Dedifferentiated amniotic fluid mesenchymal stem cell (primary cell): ENCODE data around the gene TGIF2.

Experiments used
- DNase-seq: peaks from one replicate; pipeline ENCODE4 v3.0.0-alpha.2; 2016; ENCODE audit errors: extremely low spot score

TGIF2 gene

DNA sequence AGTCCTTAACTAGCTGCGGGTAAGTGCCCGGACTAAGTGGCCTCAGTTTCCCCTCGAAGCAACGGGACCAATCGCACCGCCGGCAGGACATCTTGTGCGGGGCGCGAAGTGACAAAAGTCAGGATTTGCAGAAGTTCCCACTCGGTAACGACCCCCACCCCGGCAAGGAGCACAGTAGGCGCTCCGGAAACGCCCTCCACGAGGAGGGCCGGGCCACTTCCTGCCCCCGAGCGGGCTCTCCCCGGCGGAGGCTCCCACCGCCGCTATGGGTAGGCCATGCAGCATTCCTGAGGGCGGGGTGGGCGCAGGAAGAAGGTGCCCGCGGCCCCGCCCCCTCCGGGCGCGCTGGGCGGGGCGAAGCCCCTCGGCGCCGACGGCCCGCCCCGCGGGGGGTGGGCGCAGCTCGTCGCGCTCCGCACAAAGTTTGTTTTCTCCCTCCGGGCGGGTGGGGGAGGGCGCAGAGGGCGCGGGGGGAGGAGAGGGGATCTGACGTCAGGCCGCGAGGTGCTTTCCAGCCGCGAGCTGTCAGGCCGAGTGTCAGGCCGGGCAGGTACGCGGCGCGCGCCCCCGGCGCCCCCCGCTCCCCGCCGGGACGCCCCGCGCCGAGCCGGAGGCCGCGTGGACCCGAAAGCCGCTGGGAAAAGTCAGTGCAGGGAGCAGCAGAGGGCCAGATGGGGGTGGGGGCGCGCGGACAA lies at the start of gene TGIF2:
Gene TGIF2 (plus strand): TSS at position 495 of the 695 bp plus-strand sequence. CDS start 5,178 bp downstream, outside the sequence.
- DNase-seq, result no peak

DNA sequence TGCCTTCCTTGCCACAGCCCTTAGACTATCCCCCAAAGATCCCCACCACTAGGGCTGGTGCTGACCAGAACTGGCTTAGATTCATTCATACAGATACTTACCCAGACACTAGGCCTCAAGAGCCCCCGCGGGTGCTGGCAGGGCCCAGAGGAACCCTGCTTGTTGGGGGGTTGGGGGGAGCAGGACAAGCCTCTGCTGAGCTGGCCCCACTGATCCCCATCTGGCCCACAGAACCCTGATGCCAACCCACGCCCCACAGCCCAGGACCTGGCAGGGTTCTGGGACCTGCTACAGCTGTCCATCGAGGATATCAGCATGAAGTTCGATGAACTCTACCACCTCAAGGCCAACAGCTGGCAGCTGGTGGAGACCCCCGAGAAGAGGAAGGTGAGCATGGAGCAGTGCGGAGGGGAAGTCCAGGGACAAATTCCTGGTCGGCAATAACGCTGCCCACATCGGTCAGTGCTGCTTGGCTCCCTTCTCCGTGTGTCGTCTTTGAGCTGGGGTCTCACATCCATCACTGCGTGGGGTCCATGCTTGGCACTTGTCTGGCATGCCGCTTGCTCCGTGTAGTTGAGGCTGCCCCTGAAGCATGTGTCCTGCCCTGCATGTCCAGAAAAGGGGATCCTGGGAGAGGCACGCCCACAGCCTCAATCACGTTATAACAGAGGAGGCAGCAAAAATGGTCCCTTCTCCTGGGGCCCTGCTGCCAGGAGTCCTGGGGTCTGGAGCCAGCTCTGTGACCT lies 47.6 kb upstream of the TGIF2 start:
- DNase-seq, result no peak

DNA sequence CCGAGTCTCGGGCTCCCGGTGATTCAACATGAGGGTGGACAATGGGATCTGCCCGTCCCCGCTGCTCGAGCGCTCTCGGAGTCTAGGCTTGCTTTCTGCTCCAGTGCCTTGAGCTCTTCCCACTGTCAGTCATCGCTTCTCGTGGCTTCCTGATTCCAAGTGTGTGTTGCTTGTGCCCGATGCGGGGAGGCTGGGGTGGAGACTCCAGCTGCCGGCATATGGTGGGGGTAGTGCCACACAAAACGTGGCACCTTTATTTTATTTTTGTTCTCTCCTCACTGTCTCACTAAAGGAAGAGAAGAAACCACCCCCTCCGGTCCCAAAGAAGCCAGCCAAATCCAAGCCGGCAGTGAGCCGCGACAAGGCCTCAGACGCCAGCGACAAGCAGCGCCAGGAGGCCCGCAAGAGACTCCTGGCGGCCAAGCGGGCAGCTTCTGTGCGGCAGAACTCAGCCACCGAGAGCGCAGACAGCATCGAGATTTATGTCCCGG lies 46.8 kb upstream of the TGIF2 start:
- no peak for DNase-seq

DNA sequence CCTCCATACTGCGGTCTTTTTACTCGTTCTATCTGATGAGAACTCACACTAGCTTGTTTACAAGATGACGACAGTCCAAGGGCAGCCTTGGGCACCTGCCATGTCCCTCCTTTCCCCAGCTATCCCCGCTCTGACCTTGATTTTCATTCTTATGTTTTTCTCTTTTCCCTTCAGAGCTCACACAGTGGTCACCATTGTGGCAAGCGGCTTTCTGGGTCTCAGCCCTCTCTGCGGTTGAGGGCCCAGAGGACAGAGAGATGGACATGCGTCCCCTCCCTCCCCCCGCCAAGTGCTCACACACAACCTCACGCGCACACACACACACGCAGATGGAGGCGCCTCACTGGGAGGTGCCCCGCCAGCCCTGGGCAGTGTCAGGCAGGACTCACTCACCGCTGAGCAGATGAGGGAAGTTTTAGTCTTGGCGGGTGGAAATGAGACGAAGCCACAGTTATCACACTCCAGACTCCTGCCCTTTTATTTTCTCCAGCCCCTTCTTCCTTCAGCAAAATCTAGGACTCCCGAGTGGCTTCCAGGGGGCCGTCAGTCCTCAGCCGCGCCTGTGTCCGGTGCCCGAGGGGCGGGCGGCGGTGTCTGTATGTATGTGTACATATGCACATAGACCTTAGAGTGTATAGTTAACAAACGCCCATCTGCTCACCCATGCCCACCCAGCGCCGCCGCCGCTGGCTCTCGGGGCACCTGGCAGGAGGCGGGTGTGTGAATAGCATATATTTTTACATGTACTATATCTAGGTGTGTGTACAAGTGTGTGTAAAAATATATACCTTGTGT lies 45.9 kb upstream of the TGIF2 start:
- no peak for DNase-seq

DNA sequence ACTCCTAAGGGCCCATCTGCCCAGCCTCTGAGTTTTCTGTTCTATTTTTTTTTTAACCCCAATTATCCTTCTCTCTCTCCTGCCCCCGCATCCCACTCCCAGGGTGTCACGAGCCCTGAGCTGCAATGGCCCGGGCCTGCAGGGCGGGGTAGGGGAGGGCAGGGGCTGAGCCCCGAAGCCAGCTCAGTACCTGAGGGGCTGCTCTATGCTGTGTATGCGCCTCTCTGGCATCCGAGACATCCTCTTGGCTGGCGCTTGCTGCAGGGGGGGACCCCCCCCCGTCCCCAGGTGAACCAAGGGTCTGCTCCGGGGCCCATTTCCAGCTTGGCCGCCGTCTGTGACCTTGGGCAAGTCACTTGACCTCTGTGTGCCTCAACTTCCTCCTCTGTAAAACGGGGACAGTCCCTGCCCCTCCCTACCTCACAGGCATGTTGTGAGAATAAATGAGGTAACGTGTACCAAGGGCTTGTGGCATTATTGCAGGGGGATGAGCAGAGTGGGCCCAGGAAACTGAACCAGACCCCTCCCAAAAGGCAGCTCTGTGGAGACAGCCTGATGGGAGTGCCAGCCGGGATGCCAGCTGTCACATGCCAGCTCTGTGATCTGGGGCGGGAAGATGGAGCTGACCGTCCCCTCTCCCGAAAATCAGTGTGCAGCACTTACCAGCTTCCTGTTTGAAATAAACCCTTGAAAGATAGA lies 45.1 kb upstream of the TGIF2 start:
- DNase-seq, result no peak

DNA sequence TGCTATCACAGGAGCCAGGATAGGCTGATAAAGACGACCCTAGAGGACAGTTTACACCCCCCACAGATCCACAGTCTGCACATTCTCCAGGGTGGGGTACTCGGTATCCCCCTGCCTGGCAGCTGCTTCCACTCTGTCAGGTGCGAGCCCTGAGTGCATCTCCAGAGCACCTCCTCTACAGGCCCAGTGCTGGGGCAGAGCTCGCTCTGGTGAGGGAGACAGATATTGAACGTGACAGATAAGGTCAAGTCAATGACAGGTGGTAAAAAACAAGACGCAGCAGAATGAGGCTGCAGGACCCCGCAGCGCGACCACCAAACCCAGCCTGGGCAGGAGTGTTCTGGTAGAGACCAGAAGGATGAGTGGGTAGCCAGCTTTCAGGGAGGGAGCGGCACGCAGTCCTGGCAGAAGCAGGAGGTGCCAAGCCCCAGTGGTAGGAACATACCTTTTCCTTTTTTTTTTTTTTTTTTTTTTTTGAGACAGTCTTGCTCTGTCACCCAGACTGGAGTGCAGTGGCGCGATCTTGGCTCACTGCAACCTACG lies 44.5 kb upstream of the TGIF2 start:
- DNase-seq, result no peak

DNA sequence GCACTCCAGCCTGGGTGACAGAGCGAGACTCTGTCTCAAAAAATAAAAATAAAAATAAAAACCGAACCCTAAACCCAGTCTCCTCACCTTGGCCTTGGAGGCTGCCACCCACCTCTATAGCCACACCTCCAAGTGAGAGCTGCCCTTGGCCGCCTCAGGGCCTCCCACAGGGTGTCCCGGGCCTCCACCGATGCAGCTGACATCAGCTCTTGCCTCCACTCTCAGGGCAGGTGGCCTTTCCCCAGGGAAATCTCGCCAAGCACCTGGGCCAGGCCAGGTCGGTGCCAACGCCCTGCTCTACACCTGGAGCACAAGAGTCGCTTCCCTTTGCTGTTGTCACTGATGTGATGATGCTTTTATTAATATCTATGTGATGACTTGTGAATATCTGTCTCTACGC lies 41.0 kb upstream of the TGIF2 start:
- no peak for DNase-seq

DNA sequence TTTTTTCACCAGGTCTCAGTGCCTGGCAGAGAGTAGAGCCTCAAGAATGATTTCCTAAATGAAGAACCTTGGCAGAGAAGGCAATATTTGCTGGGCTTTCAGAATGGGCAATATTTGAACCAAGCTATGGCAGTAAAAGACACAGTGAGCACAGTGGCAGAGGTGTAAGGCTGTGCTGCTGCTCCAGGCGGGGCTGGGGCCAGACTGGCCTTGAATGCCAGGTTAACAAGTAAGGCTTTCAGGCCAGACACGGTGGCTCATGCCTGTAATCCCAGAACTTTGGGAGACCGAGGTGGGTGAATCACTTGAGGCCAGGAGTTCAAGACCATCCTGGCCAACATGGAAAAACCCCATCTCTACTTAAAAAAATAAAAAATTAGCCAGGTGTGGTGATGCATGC lies 40.6 kb upstream of the TGIF2 start:
- no peak for DNase-seq

DNA sequence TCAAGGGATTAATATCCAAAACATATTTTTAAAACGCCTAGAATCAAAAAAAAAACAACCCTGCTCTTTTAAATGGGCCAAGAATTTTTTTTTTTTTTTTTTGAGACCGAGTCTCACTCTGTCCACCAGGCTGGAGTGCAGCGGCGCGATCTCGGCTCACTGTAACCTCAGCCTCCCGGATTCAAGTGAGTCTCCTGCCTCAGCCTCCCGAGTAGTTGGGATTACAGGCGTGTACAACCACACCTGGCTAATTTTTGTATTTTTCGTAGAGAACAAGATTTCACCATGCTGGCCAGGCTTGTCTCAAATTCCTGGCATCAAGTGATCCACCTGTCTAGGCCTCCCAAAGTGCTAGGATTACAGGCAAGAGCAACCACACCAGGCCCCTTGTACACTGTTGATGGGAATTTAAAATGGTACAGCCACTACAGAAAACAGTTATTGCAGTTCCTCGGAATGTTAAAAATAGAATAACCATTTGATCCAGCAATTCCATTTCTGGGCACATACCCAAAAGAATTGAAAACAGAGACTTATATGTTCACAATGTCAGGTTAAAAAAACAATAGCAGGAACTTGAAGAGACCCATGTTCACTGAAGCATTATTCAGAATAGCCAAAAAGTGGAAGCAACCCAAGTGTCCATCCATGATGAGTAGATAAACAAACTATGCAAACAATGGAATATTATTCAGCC lies 35.2 kb upstream of the TGIF2 start:
- peak; percentile 15 for DNase-seq

DNA sequence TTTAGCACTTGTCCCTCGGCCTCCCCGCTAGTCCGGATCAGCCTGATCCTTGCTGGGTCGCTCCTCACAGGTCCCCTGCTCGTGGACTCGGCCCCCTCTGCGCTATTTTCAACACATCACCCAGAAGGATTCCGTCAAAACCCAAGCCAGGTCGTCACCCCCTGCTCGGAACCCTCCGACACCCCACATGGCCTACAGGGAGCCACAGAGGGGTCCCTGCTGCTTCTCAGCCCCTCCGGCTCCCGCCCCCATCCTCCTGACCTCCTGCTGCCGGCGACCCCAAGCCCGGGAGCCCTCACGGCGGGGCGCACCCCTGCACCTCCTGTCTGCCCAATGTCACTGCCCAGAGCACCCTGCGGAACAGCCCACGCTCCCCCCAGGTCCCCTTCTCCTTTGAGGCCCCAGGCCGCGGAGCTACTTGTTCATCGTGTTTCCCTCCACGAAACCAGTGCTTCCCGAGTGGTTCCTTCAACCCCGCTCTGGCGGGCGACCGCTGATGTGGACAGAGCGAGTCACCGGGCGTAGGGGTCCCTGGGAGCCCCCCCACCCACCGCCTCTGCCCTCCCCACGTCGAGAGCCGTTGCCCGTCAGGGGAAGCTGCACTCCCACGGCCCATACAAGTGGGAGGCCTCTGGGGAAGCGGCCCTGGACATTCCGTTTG lies 32.7 kb upstream of the TGIF2 start:
- DNase-seq, result no peak

DNA sequence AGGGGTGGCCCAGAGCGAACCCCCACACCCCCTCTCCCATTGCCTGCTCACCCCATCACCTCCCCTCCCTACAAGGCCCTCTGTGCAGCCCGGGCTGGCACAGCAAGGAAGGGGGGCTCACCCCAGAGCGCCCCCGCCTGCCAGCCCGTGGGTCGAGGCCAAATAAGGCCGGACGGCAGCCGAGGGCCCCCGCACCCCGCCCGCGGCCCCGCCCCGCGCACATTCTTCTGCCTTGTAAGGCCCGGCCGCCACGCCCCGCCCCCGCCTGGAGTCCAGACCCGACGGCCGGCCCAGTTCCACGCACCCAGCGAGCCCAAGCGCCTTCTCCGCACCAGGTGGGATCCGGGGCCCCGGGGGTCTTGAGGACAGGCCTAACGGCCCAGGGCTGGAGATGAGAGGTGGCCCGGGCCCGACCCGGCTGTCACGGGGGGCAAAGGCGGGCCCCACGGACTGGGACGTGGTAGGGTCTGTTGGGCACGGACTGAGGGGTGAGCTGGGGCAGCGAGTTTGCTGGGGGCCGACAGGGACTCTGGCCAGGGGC lies 32.1 kb upstream of the TGIF2 start, which contains the start of gene MYL9:
Gene MYL9 (plus strand): TSS at position 293 of the 541 bp plus-strand sequence. CDS start 3,366 bp downstream, outside the sequence.
- DNase-seq, result peak; percentile 59

DNA sequence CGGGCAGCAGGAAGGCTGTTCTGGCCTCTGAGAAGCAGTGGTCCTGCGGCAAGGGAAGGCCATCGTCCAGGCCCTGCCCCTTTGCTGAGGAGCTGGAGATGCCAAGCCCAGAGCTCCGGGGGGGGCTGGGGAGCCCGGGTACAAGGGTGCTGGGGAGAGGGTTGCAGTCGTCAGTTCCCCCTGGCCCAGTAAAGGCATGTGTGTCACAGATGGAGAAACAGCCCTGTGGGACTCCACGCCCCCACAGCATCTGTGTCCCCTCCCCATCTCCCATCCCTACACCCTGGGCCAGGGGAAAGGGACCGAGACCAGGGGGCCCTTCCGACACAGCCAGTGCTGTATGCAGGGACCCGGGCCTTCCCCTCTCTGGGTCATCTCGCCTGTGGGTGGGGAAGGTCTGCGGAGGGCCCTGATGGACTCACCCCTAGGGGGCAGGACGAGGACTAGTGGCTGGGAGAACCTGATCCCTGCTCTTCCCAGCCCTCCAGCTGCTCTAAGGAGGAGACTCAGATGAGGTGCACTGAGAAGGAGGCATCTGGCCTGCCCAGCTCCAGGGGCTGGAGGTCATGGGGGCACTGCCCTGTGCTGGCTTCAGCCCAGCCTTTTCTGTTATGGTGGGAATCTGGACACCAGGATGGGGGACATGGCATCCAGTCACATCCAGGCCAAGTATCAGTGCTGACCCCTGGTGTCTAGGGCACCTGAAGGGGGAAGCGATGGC lies 31.5 kb upstream of the TGIF2 start:
- DNase-seq, result peak; percentile 26

DNA sequence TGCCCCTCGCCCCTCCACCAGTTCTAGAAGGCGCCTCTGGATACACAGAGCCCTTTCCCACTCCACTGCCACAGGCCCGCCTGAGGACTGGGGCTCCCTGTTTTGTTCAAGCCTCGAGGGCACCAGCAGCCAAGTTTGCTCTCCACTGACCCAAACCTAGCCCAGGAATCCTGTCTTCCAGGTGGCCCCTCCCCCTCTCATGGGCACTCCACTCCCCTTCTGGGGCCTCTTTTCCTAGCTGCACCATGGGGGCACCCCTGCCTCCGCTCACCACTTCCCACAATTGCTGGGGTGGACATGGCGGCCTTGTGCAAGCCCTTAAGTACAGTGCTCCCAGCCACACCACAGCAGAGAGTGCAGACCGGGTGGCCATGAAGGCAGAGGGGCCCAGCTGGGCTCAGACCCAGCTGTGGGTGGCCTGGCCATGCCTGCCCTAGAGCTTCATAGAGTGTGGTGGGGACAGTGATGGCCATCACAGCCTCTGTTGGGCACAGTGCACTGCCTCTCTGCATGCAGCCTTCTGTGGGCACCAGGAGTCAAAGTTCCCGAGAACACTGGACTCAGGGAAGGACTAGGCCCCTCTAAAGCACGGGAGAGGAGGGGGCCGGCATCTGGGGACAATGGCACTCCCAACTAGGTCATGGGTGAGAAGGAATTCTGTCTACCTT lies 30.7 kb upstream of the TGIF2 start:
- DNase-seq, result no peak

DNA sequence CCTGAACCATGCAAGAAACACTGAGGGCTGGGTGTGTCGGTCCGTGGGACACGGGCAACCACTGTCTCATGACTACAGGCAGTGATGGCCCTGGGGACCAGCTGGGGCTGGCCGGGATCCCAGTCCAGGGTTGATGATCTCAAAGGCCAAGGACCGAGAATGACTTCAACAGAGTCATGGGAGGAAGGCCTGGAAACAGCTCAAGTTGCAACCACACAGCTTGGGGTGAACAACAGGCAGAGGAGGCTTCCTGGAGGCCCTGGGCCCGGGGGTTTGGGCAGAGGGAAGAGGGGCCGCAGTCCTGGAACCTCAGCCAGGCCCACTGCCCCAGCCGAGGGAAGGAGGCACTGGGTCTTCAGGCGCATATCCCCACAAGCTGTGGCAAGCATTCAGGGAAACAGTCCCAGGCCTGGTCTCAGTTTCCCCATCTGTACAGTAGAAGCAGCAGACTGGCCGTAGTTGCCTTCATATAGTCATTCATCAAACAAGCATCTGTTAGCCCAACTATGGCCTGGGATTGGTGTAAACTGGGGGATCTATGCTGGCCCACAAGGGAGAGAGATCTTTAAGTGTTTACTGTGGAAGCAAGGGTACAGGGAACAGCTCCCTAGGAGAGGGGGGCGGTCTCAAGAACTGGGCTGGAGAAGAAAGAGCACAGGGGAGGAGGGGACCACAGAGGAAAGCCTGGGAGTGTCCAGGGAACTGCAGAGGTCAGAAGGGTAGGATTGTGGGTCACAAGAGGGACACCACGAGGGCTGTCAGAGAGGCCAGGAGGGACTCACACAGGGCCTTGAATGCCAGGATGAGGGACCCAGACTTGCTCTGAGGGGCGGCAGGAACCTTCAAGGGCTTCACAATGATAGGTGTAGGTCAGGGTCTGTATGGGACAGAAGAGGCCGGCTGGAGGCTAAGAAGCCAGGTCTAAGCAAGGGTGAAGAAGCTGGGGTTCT lies 29.9 kb upstream of the TGIF2 start:
- DNase-seq, result peak; percentile 46

DNA sequence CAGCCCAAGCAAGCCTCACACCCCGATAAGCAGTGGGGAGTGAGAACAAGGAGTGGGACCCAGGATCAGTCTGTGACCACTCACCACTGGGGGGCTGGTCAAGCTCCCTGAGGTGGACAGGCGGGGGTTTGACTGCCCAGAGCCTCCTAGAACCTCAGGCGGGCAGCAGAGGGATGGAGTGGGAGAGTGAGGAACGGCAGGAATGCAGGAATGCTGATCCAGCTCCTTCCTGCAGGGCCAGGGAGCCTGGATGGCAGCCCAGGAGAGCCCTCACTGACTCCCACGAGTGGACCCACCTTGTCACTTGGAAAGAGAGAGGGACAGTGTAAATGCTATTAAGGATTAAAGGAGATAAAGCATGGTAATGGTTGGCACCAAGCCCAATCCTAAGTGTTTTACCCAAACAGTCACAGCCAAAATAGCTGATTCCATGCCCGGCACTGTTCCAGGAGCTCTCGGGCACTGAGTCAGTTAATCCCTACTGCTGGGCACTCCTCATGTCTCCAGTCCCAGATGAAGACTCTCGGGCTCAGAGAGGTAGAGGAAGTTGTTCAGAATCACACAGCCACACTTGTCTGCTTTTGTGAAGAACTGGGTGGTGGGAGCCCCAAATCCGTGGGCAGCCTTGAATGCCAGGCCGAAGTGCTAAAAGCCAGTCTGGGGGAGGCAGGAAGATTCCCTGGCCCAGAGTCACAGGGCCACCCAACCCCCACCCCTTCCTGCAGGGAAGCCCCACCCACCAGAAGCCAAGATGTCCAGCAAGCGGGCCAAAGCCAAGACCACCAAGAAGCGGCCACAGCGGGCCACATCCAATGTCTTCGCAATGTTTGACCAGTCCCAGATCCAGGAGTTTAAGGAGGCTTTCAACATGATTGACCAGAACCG lies 29.0 kb upstream of the TGIF2 start:
- DNase-seq, result peak; percentile 65

DNA sequence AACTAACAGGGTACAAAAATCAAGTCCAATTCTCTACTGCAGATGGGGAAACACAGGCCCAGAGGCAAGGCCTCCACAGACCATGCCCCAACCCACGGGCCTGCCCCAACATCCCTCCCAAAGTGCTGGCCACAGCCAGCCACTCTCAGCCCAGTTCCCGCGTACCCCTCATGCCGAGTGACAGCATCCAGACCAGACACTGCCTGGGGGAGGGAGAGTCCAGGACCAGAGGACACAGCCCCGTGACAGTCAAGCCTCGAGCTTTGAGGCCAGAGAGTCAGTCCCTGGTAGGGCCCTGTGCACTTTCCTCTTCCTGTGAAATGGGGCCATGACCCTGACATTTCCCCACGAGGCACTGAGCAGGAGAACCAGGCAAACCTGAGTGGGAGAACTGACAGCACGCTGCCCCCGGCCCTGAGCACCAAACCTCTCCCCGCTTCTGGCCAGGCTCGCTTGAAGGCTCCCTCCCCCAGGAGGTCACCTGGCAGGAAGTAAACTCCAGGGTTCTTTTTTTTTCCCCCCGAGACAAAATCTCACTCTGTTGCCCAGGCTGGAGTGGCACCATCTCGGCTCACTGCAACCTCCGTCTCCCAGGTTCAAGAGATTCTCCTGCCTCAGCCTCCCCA lies 27.2 kb upstream of the TGIF2 start:
- no peak for DNase-seq
